GM12878 (cell line): Measurements from ENCODE around the gene ITIH5. TPM values are rescaled to one million over a fixed set of nuclear protein-coding genes. Genes with fewer than 3 reads are reported as not detected.

Source experiments
- BHLHE40 ChIP-seq, 2 experiments: fragments of 450-650 bp in 1 of 2; IDR thresholded peaks; 2 replicates each; pipeline ENCODE4 v1.6.1; 2011 to 2017; ENCODE audit warnings: low read depth in 2 of 2, borderline replicate concordance in 1 of 2, improper control_type of control experiment in 1 of 2, low read length in 1 of 2, mild to moderate bottlenecking in 1 of 2
- CBX5 ChIP-seq: sonication (generic); IDR thresholded peaks from 2 replicates; pipeline ENCODE4 v1.6.1; 2016; ENCODE audit warnings: low read depth, moderate library complexity, mild to moderate bottlenecking, inconsistent platforms
- EP300 ChIP-seq, 2 experiments: fragments of 150-350 bp in 1 of 2; IDR thresholded peaks; 2 replicates each; pipeline ENCODE4 v1.6.1; 2011 to 2012; ENCODE audit warnings: low read depth in 2 of 2, low read length in 2 of 2, borderline replicate concordance in 1 of 2, improper control_type of control experiment in 1 of 2, inconsistent platforms in 1 of 2; ENCODE audit not compliant: control insufficient read depth in 1 of 2
- GABPA ChIP-seq: IDR thresholded peaks from 2 replicates; pipeline ENCODE4 v1.6.1; 2014; ENCODE audit warnings: antibody characterized with exemption, low read depth, mild to moderate bottlenecking, inconsistent platforms
- IRF4 ChIP-seq: IDR thresholded peaks from 2 replicates; pipeline ENCODE4 v1.6.1; 2011; ENCODE audit warnings: low read depth, low read length
- MYC ChIP-seq: IDR thresholded peaks from 2 replicates; pipeline ENCODE4 v1.6.1; 2011; ENCODE audit warnings: mild to moderate bottlenecking, low read length, moderate library complexity, inconsistent platforms; ENCODE audit not compliant: insufficient read depth, insufficient replicate concordance, insufficient read length, severe bottlenecking
- NR2F1 ChIP-seq: fragments of 450-650 bp; conservative IDR thresholded peaks from 2 replicates; pipeline ENCODE4 v1.6.1; 2017; ENCODE audit warnings: mild to moderate bottlenecking
- PAX5 ChIP-seq: IDR thresholded peaks from 2 replicates; pipeline ENCODE4 v1.6.1; 2011; ENCODE audit warnings: low read depth, low read length, borderline replicate concordance
- RAD21 ChIP-seq: IDR thresholded peaks from 2 replicates; pipeline ENCODE4 v1.6.1; 2011; ENCODE audit warnings: mild to moderate bottlenecking, low read depth, low read length, moderate library complexity; ENCODE audit not compliant: insufficient read depth
- RUNX3 ChIP-seq: IDR thresholded peaks from 2 replicates; pipeline ENCODE4 v1.6.1; 2012; ENCODE audit warnings: low read length, inconsistent platforms
- SMC3 ChIP-seq: IDR thresholded peaks from 2 replicates; pipeline ENCODE4 v1.6.1; 2011; ENCODE audit warnings: low read length, improper control_type of control experiment, borderline replicate concordance
- SUZ12 ChIP-seq: fragments of 200-600 bp; sonication (generic); IDR thresholded peaks from one replicate; pipeline ENCODE4 v1.6.1; 2018; ENCODE audit warnings: antibody characterized with exemption, mild to moderate bottlenecking; ENCODE audit not compliant: unreplicated experiment
- TCF12 ChIP-seq: IDR thresholded peaks from 2 replicates; pipeline ENCODE4 v1.6.1; 2011; ENCODE audit warnings: low read depth, mild to moderate bottlenecking, low read length
- WRNIP1 ChIP-seq: IDR thresholded peaks from 2 replicates; pipeline ENCODE4 v1.6.1; 2011; ENCODE audit warnings: low read depth, low read length, improper control_type of control experiment, borderline replicate concordance
- YY1 ChIP-seq: IDR thresholded peaks from 2 replicates; pipeline ENCODE4 v1.6.1; 2011; ENCODE audit warnings: low read depth, mild to moderate bottlenecking, low read length
- ZNF207 ChIP-seq: fragments of 450-650 bp; IDR thresholded peaks from 2 replicates; pipeline ENCODE4 v1.6.1; 2014; ENCODE audit warnings: antibody characterized with exemption, mild to moderate bottlenecking, borderline replicate concordance
- polyA plus RNA-seq, 11 experiments: library from polyadenylated mRNA; depleted of rRNA in 4 of 11; unstranded in 6 of 11; stranded (reverse) in 5 of 11; fragments of >200 nt; fragmentation: Nextera tagmentation in 4 of 11; fragmentation: Illumina TruSeq in 1 of 11; extraction: Ambion mirVana in 4 of 11; extraction: Trizol in 1 of 11; gene quantifications; 1 replicate in 1 of 11; 2 replicates in 10 of 11; pipeline versions ENCODE4 v1.2.1 to v1.2.3, GENCODE V29; 2011 to 2016; ENCODE audit warnings: inconsistent platforms in 2 of 11, missing spikeins in 2 of 11, low read depth in 1 of 11
- total RNA-seq, 4 experiments: library from RNA; depleted of rRNA in 3 of 4; stranded (reverse); fragments of >200 nt in 3 of 4; fragmentation: Illumina TruSeq in 1 of 4; extraction: Trizol in 1 of 4; gene quantifications; 2 replicates each; pipeline versions ENCODE4 v1.2.1 to v1.2.3, GENCODE V29; 2013 to 2021
- TF ChIP-seq, protein P1 (sequence below), 3 experiments: IDR thresholded peaks in 2 of 3; conservative IDR thresholded peaks in 1 of 3; 2 replicates each; pipeline ENCODE4 v1.5.1; 2011; ENCODE audit warnings: low read depth in 3 of 3, low read length in 3 of 3, mild to moderate bottlenecking in 3 of 3, control low read depth in 2 of 3, moderate library complexity in 2 of 3, inconsistent platforms in 1 of 3, mixed read lengths in 1 of 3; ENCODE audit not compliant: control insufficient read depth in 2 of 3, insufficient read depth in 1 of 3; ENCODE audit errors: extremely low read depth in 1 of 3
- TF ChIP-seq, protein P2 (sequence below): fragments of 450-650 bp; IDR thresholded peaks from 2 replicates; pipeline ENCODE4 v1.6.1; 2017; ENCODE audit warnings: borderline replicate concordance
- TF ChIP-seq, protein P3 (sequence below): IDR thresholded peaks from 2 replicates; pipeline ENCODE4 v1.6.1; 2012; ENCODE audit warnings: low read depth, low read length, improper control_type of control experiment
- TF ChIP-seq, protein P4 (sequence below): fragments of 450-650 bp; IDR thresholded peaks from 2 replicates; pipeline ENCODE4 v1.6.1; 2017; ENCODE audit warnings: low read depth, mild to moderate bottlenecking, moderate library complexity
- TF ChIP-seq, protein P5 (sequence below): fragments of 450-650 bp; IDR thresholded peaks from 2 replicates; pipeline ENCODE4 v1.6.1; 2018; ENCODE audit warnings: borderline replicate concordance, mild to moderate bottlenecking; ENCODE audit not compliant: partially characterized antibody

Gene ITIH5
- total and polyA plus RNA-seq, 10 of the 15 experiments (the other 5 are each of a cell fraction or from before 2014, with no cell fraction given), result 0.14 to 0.43 (median 0.21) TPM; not detected in 7

DNA sequence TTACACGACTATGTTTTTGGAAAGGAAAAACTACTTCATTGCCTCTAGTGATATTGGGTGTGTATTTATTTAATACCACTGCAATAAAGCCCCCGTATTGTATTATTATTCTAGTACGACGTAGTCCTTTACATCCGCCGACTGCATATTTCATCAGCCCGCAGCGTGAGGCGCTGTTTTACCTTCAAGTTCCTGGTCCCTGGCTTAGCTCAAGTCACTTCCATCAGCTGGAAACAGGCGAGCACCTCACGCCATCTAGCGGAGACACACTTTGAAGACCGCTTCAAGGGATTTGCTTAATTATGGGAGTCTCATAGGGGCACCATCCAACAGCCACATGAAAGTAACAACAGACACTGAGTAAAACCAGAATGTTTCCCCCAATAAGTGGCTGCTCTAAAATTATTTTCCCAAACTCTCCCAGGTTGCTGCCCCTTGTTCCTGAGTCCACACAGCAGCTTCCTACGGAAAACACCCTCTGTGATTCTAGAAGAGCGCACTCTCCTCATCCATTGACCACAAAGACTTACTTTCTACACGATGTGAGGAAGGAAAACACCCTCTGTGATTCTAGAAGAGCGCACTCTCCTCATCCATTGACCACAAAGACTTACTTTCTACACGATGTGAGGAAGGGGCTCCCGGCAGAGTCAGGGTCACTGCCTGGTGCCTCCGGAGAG is 20.6 kb upstream of the ITIH5 start (continued):
- TF ChIP-seq BHLHE40 (IDR thresholded peaks at IDR 0.05; ENCODE audit: borderline replicate concordance in 1 of 2, low read depth in 2 of 2, low read length in 1 of 2) (no peak), EP300 (IDR thresholded peaks at IDR 0.05; ENCODE audit: borderline replicate concordance in 1 of 2, control insufficient read depth in 1 of 2, low read depth in 2 of 2, low read length in 2 of 2) (no peak), TCF12 (no peak), IRF4 (0 out of 2 replicates have a peak, but pooled peaks have one; percentile 26), NR2F1 (no peak), GABPA (no peak), RUNX3 (0 out of 2 replicates have a peak, but pooled peaks have one; percentile 11), PAX5 (no peak), MYC (no peak), WRNIP1 (no peak), RAD21 (peak; percentile 89), CBX5 (0 out of 2 replicates have a peak, but pooled peaks have one; percentile 38), ZNF207 (no peak), SUZ12 (no peak), SMC3 (peak; percentile 92), YY1 (peak; percentile 80)
- TF ChIP-seq, protein P1, sequence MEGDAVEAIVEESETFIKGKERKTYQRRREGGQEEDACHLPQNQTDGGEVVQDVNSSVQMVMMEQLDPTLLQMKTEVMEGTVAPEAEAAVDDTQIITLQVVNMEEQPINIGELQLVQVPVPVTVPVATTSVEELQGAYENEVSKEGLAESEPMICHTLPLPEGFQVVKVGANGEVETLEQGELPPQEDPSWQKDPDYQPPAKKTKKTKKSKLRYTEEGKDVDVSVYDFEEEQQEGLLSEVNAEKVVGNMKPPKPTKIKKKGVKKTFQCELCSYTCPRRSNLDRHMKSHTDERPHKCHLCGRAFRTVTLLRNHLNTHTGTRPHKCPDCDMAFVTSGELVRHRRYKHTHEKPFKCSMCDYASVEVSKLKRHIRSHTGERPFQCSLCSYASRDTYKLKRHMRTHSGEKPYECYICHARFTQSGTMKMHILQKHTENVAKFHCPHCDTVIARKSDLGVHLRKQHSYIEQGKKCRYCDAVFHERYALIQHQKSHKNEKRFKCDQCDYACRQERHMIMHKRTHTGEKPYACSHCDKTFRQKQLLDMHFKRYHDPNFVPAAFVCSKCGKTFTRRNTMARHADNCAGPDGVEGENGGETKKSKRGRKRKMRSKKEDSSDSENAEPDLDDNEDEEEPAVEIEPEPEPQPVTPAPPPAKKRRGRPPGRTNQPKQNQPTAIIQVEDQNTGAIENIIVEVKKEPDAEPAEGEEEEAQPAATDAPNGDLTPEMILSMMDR (IDR thresholded peaks at IDR 0.05 in 2 of 3, conservative IDR thresholded peaks at IDR 0.05 in 1 of 3; ENCODE audit: control insufficient read depth in 2 of 3, extremely low read depth in 1 of 3, insufficient read depth in 1 of 3, low read depth in 3 of 3, low read length in 3 of 3), result peak; percentile 86 to 95 (median 89)
- TF ChIP-seq, protein P2, sequence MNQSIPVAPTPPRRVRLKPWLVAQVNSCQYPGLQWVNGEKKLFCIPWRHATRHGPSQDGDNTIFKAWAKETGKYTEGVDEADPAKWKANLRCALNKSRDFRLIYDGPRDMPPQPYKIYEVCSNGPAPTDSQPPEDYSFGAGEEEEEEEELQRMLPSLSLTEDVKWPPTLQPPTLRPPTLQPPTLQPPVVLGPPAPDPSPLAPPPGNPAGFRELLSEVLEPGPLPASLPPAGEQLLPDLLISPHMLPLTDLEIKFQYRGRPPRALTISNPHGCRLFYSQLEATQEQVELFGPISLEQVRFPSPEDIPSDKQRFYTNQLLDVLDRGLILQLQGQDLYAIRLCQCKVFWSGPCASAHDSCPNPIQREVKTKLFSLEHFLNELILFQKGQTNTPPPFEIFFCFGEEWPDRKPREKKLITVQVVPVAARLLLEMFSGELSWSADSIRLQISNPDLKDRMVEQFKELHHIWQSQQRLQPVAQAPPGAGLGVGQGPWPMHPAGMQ, result no peak
- TF ChIP-seq, protein P3, sequence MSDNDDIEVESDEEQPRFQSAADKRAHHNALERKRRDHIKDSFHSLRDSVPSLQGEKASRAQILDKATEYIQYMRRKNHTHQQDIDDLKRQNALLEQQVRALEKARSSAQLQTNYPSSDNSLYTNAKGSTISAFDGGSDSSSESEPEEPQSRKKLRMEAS, result no peak
- TF ChIP-seq, protein P4, sequence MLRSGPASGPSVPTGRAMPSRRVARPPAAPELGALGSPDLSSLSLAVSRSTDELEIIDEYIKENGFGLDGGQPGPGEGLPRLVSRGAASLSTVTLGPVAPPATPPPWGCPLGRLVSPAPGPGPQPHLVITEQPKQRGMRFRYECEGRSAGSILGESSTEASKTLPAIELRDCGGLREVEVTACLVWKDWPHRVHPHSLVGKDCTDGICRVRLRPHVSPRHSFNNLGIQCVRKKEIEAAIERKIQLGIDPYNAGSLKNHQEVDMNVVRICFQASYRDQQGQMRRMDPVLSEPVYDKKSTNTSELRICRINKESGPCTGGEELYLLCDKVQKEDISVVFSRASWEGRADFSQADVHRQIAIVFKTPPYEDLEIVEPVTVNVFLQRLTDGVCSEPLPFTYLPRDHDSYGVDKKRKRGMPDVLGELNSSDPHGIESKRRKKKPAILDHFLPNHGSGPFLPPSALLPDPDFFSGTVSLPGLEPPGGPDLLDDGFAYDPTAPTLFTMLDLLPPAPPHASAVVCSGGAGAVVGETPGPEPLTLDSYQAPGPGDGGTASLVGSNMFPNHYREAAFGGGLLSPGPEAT, result peak; percentile 53; the same call in 1 of the 2 replicates
- TF ChIP-seq, protein P5, sequence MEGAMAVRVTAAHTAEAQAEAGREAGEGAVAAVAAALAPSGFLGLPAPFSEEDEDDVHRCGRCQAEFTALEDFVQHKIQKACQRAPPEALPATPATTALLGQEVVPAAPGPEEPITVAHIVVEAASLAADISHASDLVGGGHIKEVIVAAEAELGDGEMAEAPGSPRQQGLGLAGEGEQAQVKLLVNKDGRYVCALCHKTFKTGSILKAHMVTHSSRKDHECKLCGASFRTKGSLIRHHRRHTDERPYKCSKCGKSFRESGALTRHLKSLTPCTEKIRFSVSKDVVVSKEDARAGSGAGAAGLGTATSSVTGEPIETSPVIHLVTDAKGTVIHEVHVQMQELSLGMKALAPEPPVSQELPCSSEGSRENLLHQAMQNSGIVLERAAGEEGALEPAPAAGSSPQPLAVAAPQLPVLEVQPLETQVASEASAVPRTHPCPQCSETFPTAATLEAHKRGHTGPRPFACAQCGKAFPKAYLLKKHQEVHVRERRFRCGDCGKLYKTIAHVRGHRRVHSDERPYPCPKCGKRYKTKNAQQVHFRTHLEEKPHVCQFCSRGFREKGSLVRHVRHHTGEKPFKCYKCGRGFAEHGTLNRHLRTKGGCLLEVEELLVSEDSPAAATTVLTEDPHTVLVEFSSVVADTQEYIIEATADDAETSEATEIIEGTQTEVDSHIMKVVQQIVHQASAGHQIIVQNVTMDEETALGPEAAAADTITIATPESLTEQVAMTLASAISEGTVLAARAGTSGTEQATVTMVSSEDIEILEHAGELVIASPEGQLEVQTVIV, result no peak
